H1 (cell line): ENCODE results near the gene RALGDS. TPM values are rescaled to one million over a fixed set of nuclear protein-coding genes. Genes with fewer than 3 reads are reported as not detected.

Source experiments
- CTCF ChIA-PET: fragments of 300-600 bp; sonication (Branson Sonifier 250); formaldehyde crosslinking; loops from one replicate; lab custom pipeline; 2021; ENCODE audit not compliant: partially characterized antibody; lab: Charles Lee
- POLR2A ChIA-PET: fragments of 300-600 bp; sonication (Branson Sonifier 250); formaldehyde crosslinking; loops from one replicate; lab custom pipeline; 2021; ENCODE audit warnings: inconsistent platforms; ENCODE audit not compliant: partially characterized antibody; lab: Charles Lee
- DNase-seq, 2 experiments: peaks; one replicate each; pipeline versions ENCODE4 v3.0.0 to v3.0.0-alpha.2; 2010 to 2022; ENCODE audit warnings: low spot score in 2 of 2, low read depth in 1 of 2, mixed read lengths in 1 of 2
- FAIRE-seq: peaks from 2 replicates; lab custom pipeline; 2011; peaks lifted over from hg19 to GRCh38; lab: Jason Lieb, UNC
- H2AFZ ChIP-seq: 2 replicates; pipeline ENCODE4 v1.8.1; 2012; ENCODE audit warnings: low read length, inconsistent platforms
- H2AK5ac ChIP-seq: 2 replicates; pipeline ENCODE4 v1.6.1; 2013; ENCODE audit warnings: low read depth, low read length
- H2BK120ac ChIP-seq: replicated peaks from 2 replicates; pipeline ENCODE3; 2013; ENCODE audit warnings: low read depth, low read length, inconsistent platforms
- H2BK12ac ChIP-seq: 2 replicates; pipeline ENCODE4 v1.6.1; 2013; ENCODE audit warnings: low read depth, low read length
- H2BK15ac ChIP-seq: 2 replicates; pipeline ENCODE4 v1.6.1; 2013; ENCODE audit warnings: low read length
- H2BK20ac ChIP-seq: 2 replicates; pipeline ENCODE4 v1.6.1; 2013; ENCODE audit warnings: low read length
- H2BK5ac ChIP-seq: 2 replicates; pipeline ENCODE4 v1.6.1; 2013; ENCODE audit warnings: low read depth, low read length
- H3K14ac ChIP-seq: 2 replicates; pipeline ENCODE4 v1.6.1; 2013; ENCODE audit warnings: inconsistent platforms; ENCODE audit not compliant: insufficient read length
- H3K18ac ChIP-seq: 2 replicates; pipeline ENCODE4 v1.6.1; 2013; ENCODE audit warnings: low read length; ENCODE audit errors: extremely low read depth
- H3K23ac ChIP-seq: 2 replicates; pipeline ENCODE4 v1.6.1; 2013; ENCODE audit warnings: inconsistent platforms; ENCODE audit not compliant: insufficient read length
- H3K23me2 ChIP-seq: 2 replicates; pipeline ENCODE4 v1.6.1; 2013; ENCODE audit warnings: low read depth, low read length
- H3K27ac ChIP-seq: 2 replicates; pipeline ENCODE4 v1.6.1; 2011; ENCODE audit warnings: low read depth, low read length, inconsistent platforms
- H3K27me3 ChIP-seq, 4 experiments: replicated peaks in 1 of 4; 1 replicate in 1 of 4; 2 replicates in 3 of 4; pipeline versions ENCODE4 v1.6.1 to v1.8.1; 2011 to 2013; ENCODE audit warnings: low read length in 3 of 4, mild to moderate bottlenecking in 3 of 4, inconsistent platforms in 2 of 4, mixed read lengths in 2 of 4, moderate library complexity in 1 of 4; ENCODE audit not compliant: control insufficient read depth in 3 of 4, insufficient read depth in 3 of 4; ENCODE audit errors: extremely low read depth in 1 of 4
- H3K36me3 ChIP-seq, 4 experiments: 2 replicates each; pipeline versions ENCODE4 v1.6.1 to v1.8.1; 2011 to 2013; ENCODE audit warnings: mild to moderate bottlenecking in 4 of 4, low read length in 3 of 4, moderate library complexity in 2 of 4, control low read depth in 1 of 4, inconsistent platforms in 1 of 4; ENCODE audit not compliant: insufficient read depth in 4 of 4, control insufficient read depth in 2 of 4
- H3K4ac ChIP-seq: replicated peaks from 2 replicates; pipeline ENCODE3; 2013; ENCODE audit warnings: low read length, low read depth, mixed read lengths, inconsistent platforms; ENCODE audit not compliant: insufficient read length
- H3K4me1 ChIP-seq, 4 experiments: replicated peaks in 1 of 4; 1 replicate in 1 of 4; 2 replicates in 3 of 4; pipeline versions ENCODE4 v1.6.1 to v1.8.1; 2011 to 2013; ENCODE audit warnings: low read length in 3 of 4, inconsistent platforms in 2 of 4, mixed read lengths in 1 of 4; ENCODE audit not compliant: insufficient read depth in 4 of 4, control insufficient read depth in 3 of 4
- H3K4me2 ChIP-seq, 2 experiments: 2 replicates each; pipeline versions ENCODE4 v1.6.1 to v1.8.1; 2011 to 2013; ENCODE audit warnings: low read depth in 2 of 2, low read length in 2 of 2, control low read depth in 1 of 2, inconsistent platforms in 1 of 2, mild to moderate bottlenecking in 1 of 2; ENCODE audit not compliant: insufficient read depth in 1 of 2
- H3K4me3 ChIP-seq, 4 experiments: fragments of 200-600, 300-600 bp in 1 of 4; sonication (generic), shearing (Covaris generic), sonication (Bioruptor Twin) in 1 of 4; 2 replicates each; pipeline versions ENCODE4 v1.5.1 to v1.8.1; 2011 to 2016; ENCODE audit warnings: low read length in 4 of 4, low read depth in 3 of 4, control low read depth in 2 of 4, inconsistent platforms in 2 of 4, mild to moderate bottlenecking in 2 of 4, mixed read lengths in 1 of 4, moderate library complexity in 1 of 4; ENCODE audit not compliant: insufficient read depth in 2 of 4; ENCODE audit errors: extremely low read depth in 1 of 4
- H3K56ac ChIP-seq: replicated peaks from 2 replicates; pipeline ENCODE3; 2013; ENCODE audit warnings: low read depth, mild to moderate bottlenecking, mixed read lengths, low read length, inconsistent platforms; ENCODE audit not compliant: insufficient read length
- H3K79me1 ChIP-seq: 2 replicates; pipeline ENCODE4 v1.6.1; 2013; ENCODE audit warnings: low read depth, low read length, control low read depth
- H3K79me2 ChIP-seq, 2 experiments: 2 replicates each; pipeline versions ENCODE4 v1.6.1 to v1.8.1; 2012 to 2013; ENCODE audit warnings: low read length in 2 of 2, mild to moderate bottlenecking in 2 of 2, inconsistent platforms in 1 of 2; ENCODE audit not compliant: insufficient read depth in 2 of 2, control insufficient read depth in 1 of 2
- H3K9ac ChIP-seq, 4 experiments: replicated peaks in 1 of 4; 1 replicate in 1 of 4; 2 replicates in 3 of 4; pipeline versions ENCODE4 v1.6.1 to v1.8.1; 2011 to 2013; ENCODE audit warnings: low read depth in 3 of 4, low read length in 3 of 4, control low read depth in 2 of 4, mild to moderate bottlenecking in 2 of 4, moderate library complexity in 2 of 4, inconsistent platforms in 1 of 4; ENCODE audit errors: extremely low read depth in 1 of 4
- H3K9me3 ChIP-seq, 2 experiments: 2 replicates each; pipeline versions ENCODE4 v1.6.1 to v1.8.1; 2012 to 2013; ENCODE audit warnings: mild to moderate bottlenecking in 2 of 2, moderate library complexity in 2 of 2, control low read depth in 1 of 2, inconsistent platforms in 1 of 2, low read depth in 1 of 2, low read length in 1 of 2, mixed read lengths in 1 of 2; ENCODE audit not compliant: insufficient read depth in 2 of 2
- H4K20me1 ChIP-seq, 2 experiments: replicated peaks in 1 of 2; 2 replicates each; pipeline versions ENCODE3 to v1.8.1; 2011 to 2013; ENCODE audit warnings: inconsistent platforms in 2 of 2, low read length in 2 of 2, mild to moderate bottlenecking in 1 of 2; ENCODE audit not compliant: insufficient read depth in 2 of 2, control insufficient read depth in 1 of 2
- H4K5ac ChIP-seq: 2 replicates; pipeline ENCODE4 v1.6.1; 2013; ENCODE audit warnings: low read length, low read depth, mixed read lengths, inconsistent platforms; ENCODE audit not compliant: insufficient read length
- H4K8ac ChIP-seq: 2 replicates; pipeline ENCODE4 v1.8.0; 2013; ENCODE audit warnings: mild to moderate bottlenecking, moderate library complexity, low read length, inconsistent platforms; ENCODE audit not compliant: insufficient read depth; ENCODE audit errors: extremely low read depth
- H4K91ac ChIP-seq: replicated peaks from 2 replicates; pipeline ENCODE3; 2013; ENCODE audit warnings: low read length, mixed read lengths, inconsistent platforms; ENCODE audit not compliant: insufficient read length
- BCL11A ChIP-seq, 2 experiments: IDR thresholded peaks; one replicate each; pipeline ENCODE4 v1.6.1; 2011; ENCODE audit warnings: low read depth in 2 of 2, low read length in 2 of 2, mild to moderate bottlenecking in 2 of 2
- CBX5 ChIP-seq: fragments of 300-800, 300-1000 bp; sonication (generic); IDR thresholded peaks from 2 replicates; pipeline ENCODE4 v1.7.1; 2016; ENCODE audit warnings: antibody characterized with exemption, low read length, low read depth
- CHD2 ChIP-seq: IDR thresholded peaks from 2 replicates; pipeline ENCODE4 v1.6.1; 2012; ENCODE audit warnings: low read length, improper control_type of control experiment
- CREB1 ChIP-seq: IDR thresholded peaks from 2 replicates; pipeline ENCODE4 v1.6.1; 2012; ENCODE audit warnings: inconsistent platforms
- EP300 ChIP-seq, 2 experiments: IDR thresholded peaks; 1 replicate in 1 of 2; 2 replicates in 1 of 2; pipeline ENCODE4 v1.6.1; 2011 to 2012; ENCODE audit warnings: low read depth in 2 of 2, low read length in 2 of 2, mild to moderate bottlenecking in 2 of 2, borderline replicate concordance in 1 of 2, inconsistent platforms in 1 of 2, moderate library complexity in 1 of 2
- GABPA ChIP-seq: IDR thresholded peaks from 2 replicates; pipeline ENCODE4 v1.6.1; 2011; ENCODE audit warnings: mild to moderate bottlenecking, low read length, moderate library complexity, borderline replicate concordance; ENCODE audit not compliant: insufficient read depth
- KDM4A ChIP-seq: IDR thresholded peaks from one replicate; pipeline ENCODE4 v1.7.1; 2012; ENCODE audit warnings: low read depth, mild to moderate bottlenecking, moderate library complexity, low read length, inconsistent platforms; ENCODE audit not compliant: severe bottlenecking
- POLR2A ChIP-seq, 2 experiments: IDR thresholded peaks; 1 replicate in 1 of 2; 2 replicates in 1 of 2; pipeline ENCODE4 v1.6.1; 2011; ENCODE audit warnings: low read depth in 2 of 2, low read length in 2 of 2, mild to moderate bottlenecking in 2 of 2; ENCODE audit errors: control extremely low read depth in 1 of 2
- SAP30 ChIP-seq: fragments of 300-600 bp; sonication (generic); IDR thresholded peaks from 2 replicates; pipeline ENCODE4 v1.7.1; 2012; ENCODE audit warnings: low read length, moderate library complexity, mild to moderate bottlenecking, inconsistent platforms; ENCODE audit not compliant: insufficient read depth, insufficient replicate concordance
- SP1 ChIP-seq: IDR thresholded peaks from 2 replicates; pipeline ENCODE4 v1.6.1; 2011; ENCODE audit warnings: low read depth, low read length
- SRF ChIP-seq: IDR thresholded peaks from 2 replicates; pipeline ENCODE4 v1.6.1; 2011; ENCODE audit warnings: mild to moderate bottlenecking, low read depth, low read length, moderate library complexity
- TBP ChIP-seq: IDR thresholded peaks from 2 replicates; pipeline ENCODE4 v1.6.1; 2011; ENCODE audit warnings: low read depth, low read length, improper control_type of control experiment
- WGBS, 2 experiments: shearing (Covaris generic) in 1 of 2; methylation state at CpG; one replicate each; pipeline versions ENCODE4 v1.1.6 to v1.1.7; 2013 to 2015; ENCODE audit warnings: low lambda C conversion rate in 2 of 2, mixed read lengths in 2 of 2, inconsistent platforms in 1 of 2, low coverage in 1 of 2, missing lambda C conversion rate in 1 of 2; ENCODE audit not compliant: insufficient replicate concordance in 2 of 2, insufficient coverage in 1 of 2, insufficient read length in 1 of 2; ENCODE audit errors: extremely low coverage in 1 of 2, missing lambda C conversion rate in 1 of 2; 5-methylcytosine and 5-hydroxymethylcytosine counted together
- polyA plus RNA-seq, 7 experiments: library from polyadenylated mRNA; depleted of rRNA in 3 of 7; stranded (reverse) in 5 of 7; unstranded in 2 of 7; fragments of >200 nt in 5 of 7; fragments of 200-250 nt in 2 of 7; gene quantifications; 1 replicate in 5 of 7; 2 replicates in 1 of 7; 4 replicates in 1 of 7; pipeline versions ENCODE4 v1.2.1 to v1.2.3, GENCODE V29; 2011 to 2013; ENCODE audit warnings: missing spikeins in 2 of 7, mixed read lengths in 2 of 7
- total RNA-seq: library from RNA; stranded (reverse); fragmentation: NEBNext Ultra II Directional; extraction: Animal tissue kit (Norgen Biotek cat#: 25700); gene quantifications from 2 replicates; pipeline ENCODE4 v1.2.1, GENCODE V29; 2021

Gene RALGDS
- total and polyA plus RNA-seq, 2 of the 8 experiments (the other 6 are each of a cell fraction or from before 2014, with no cell fraction given): 14.5 to 25.5 TPM

DNA sequence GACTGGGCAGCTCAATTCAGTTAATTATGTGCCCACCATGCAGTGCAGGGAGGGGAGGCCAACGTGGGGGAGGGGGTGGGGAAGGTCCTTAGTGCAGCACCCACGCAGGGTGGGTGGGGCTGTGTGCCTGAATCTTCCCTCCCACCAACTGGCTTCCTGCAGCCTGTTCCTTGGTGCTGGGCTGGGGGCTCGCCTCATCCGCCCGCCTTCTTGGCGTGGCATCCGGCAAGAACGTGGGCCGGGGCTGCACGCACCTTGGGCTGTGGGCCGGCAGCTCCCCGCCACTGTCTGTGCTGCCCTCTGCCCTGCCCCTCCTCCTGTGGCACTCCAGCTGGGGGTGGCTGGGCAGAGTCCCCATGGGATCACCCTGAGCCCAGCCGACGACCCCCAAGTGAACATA lies 19.6 kb upstream of the RALGDS start:
- Histone ChIP-seq H3K27ac (no peak overlapping the region), H4K8ac (no peak overlapping the region), H3K9me3 (no peaks in the 10 kb centered on the region), H3K27me3 (peaks cover 0 to 5% (median 0%) of the 10 kb centered on the region in 4 experiments; a peak in 2 of 7 replicates), H3K79me2 (peaks cover 0 to 3% of the 10 kb centered on the region in 2 experiments; a peak in 1 of 4 replicates), H2BK5ac (no peak overlapping the region), H3K9ac (no peak overlapping the region), H2BK120ac (no peak overlapping the region), H3K23me2 (no peaks in the 10 kb centered on the region; the same call in 1 of the 2 replicates), H3K4me1 (peaks cover 0 to 11% (median 5%) of the 10 kb centered on the region in 4 experiments; a peak in 5 of 7 replicates), H2AFZ (no peak overlapping the region), H3K36me3 (no peaks in the 10 kb centered on the region), H3K56ac (no peak overlapping the region), H3K4me3 (no peak overlapping the region), H3K79me1 (peaks cover 9% of the 10 kb centered on the region), H3K18ac (no peak overlapping the region), H3K14ac (no peak overlapping the region), H2BK12ac (no peak overlapping the region), H4K5ac (no peak overlapping the region), H3K4me2 (no peak overlapping the region), H2BK15ac (no peak overlapping the region), H4K20me1 (peaks cover 22 to 37% of the 10 kb centered on the region in 2 experiments), H2AK5ac (no peak overlapping the region)
- DNase-seq: no peak
- POLR2A ChIA-PET: no interaction called here
- CTCF ChIA-PET: no interaction called here
- FAIRE-seq: no peak
- 87% methylated on average over 8 of the region's 14 CpGs; no CpG with 5 or more reads in 1 of the 2 experiments for WGBS, 2 experiments
- TF ChIP-seq CBX5 (no peak), KDM4A (no peak), CREB1 (no peak), SRF (no peak), CHD2 (no peak), EP300 (IDR thresholded peaks at IDR 0.05; ENCODE audit: borderline replicate concordance in 1 of 2, low read depth in 2 of 2, low read length in 2 of 2) (no peak), SP1 (no peak), POLR2A (IDR thresholded peaks at IDR 0.05; ENCODE audit: control extremely low read depth in 1 of 2, low read depth in 2 of 2, low read length in 2 of 2) (no peak), GABPA (no peak), SAP30 (no peak), TBP (no peak), BCL11A (IDR thresholded peaks at IDR 0.05; ENCODE audit: low read depth in 2 of 2, low read length in 2 of 2) (no peak)
- TF ChIP-seq, all 59 proteins: peak for 0
- H3K4ac ChIP-seq: no peak overlapping the region
- H2BK20ac ChIP-seq: no peak overlapping the region
- no peak overlapping the region for H4K91ac ChIP-seq
- H3K23ac ChIP-seq: no peak overlapping the region
